Measurements from ENCODE around the gene PIK3R5.
"Not testable (repeated sequence)": the region's sequence is repeated elsewhere in the genome, so short reads cannot be mapped to it uniquely, and the experiment has no call there.

Gene PIK3R5

GRCh38 chr17:8986295-8986694 is 20.8 kb upstream of the PIK3R5 start:
- Histone ChIP-seq H3K9me3 (ENCODE audit: control insufficient read depth, insufficient read depth, low read length) (no peaks in the 10 kb centered on the region), H3K27ac (ENCODE audit: low read length) (no peak overlapping the region), H3K4me3 (ENCODE audit: low read length) (no peak overlapping the region), H3K4me1 (ENCODE audit: control insufficient read depth, insufficient read depth, low read length) (no peaks in the 10 kb centered on the region), H3K27me3 (ENCODE audit: control insufficient read depth, insufficient read depth, low read length) (no peaks in the 10 kb centered on the region), H3K36me3 (ENCODE audit: control insufficient read depth, insufficient read depth, low read length) (no peaks in the 10 kb centered on the region)
- no CpG with 5 or more reads among the region's 2 CpGs for WGBS (ENCODE audit: insufficient coverage, insufficient read length)
- DNase-seq (ENCODE audit: low read depth, low spot score) = no peak

- Histone ChIP-seq H3K36me3 (ENCODE audit: control insufficient read depth, insufficient read depth, low read length) (no peaks in the 10 kb centered on the region), H3K4me1 (ENCODE audit: control insufficient read depth, insufficient read depth, low read length) (no peaks in the 10 kb centered on the region), H3K9me3 (ENCODE audit: control insufficient read depth, insufficient read depth, low read length) (no peaks in the 10 kb centered on the region), H3K4me3 (ENCODE audit: low read length) (no peak overlapping the region), H3K27ac (ENCODE audit: low read length) (no peak overlapping the region), H3K27me3 (ENCODE audit: control insufficient read depth, insufficient read depth, low read length) (no peaks in the 10 kb centered on the region)
- no CpG with 5 or more reads among the region's 4 CpGs for WGBS (ENCODE audit: insufficient coverage, insufficient read length)
- no peak for DNase-seq (ENCODE audit: low read depth, low spot score)
Measured at GRCh38 chr17:8985054-8985701, 19.7 kb upstream of the PIK3R5 start.

- H3K9me3 ChIP-seq (ENCODE audit: control insufficient read depth, insufficient read depth, low read length); H3K27me3 ChIP-seq (ENCODE audit: control insufficient read depth, insufficient read depth, low read length); H3K27ac ChIP-seq (ENCODE audit: low read length); H3K36me3 ChIP-seq (ENCODE audit: control insufficient read depth, insufficient read depth, low read length); DNase-seq (ENCODE audit: low read depth, low spot score); H3K4me1 ChIP-seq (ENCODE audit: control insufficient read depth, insufficient read depth, low read length); H3K4me3 ChIP-seq (ENCODE audit: low read length): not testable (repeated sequence)
- no CpG with 5 or more reads among the region's 5 CpGs for WGBS (ENCODE audit: insufficient coverage, insufficient read length)
Measured at GRCh38 chr17:8984225-8984624, 18.7 kb upstream of the PIK3R5 start.

- no CpG with 5 or more reads among the region's 2 CpGs for WGBS (ENCODE audit: insufficient coverage, insufficient read length)
Measured at GRCh38 chr17:8981443-8981842, 15.9 kb upstream of the PIK3R5 start.

GRCh38 chr17:8979715-8980114 is 14.2 kb upstream of the PIK3R5 start:
- no peak for DNase-seq (ENCODE audit: low read depth, low spot score)
- H3K36me3 ChIP-seq (ENCODE audit: control insufficient read depth, insufficient read depth, low read length) = no peaks in the 10 kb centered on the region
- H3K27me3 ChIP-seq (ENCODE audit: control insufficient read depth, insufficient read depth, low read length) = no peaks in the 10 kb centered on the region
- H3K9me3 ChIP-seq (ENCODE audit: control insufficient read depth, insufficient read depth, low read length) = no peaks in the 10 kb centered on the region
- H3K27ac ChIP-seq (ENCODE audit: low read length) = no peak overlapping the region
- H3K4me3 ChIP-seq (ENCODE audit: low read length) = no peak overlapping the region
- no peaks in the 10 kb centered on the region for H3K4me1 ChIP-seq (ENCODE audit: control insufficient read depth, insufficient read depth, low read length)

More at GRCh38 chr17:8981443-8981842, 15.9 kb upstream of the PIK3R5 start:
- Histone ChIP-seq H3K27ac (ENCODE audit: low read length) (no peak overlapping the region), H3K27me3 (ENCODE audit: control insufficient read depth, insufficient read depth, low read length) (no peaks in the 10 kb centered on the region), H3K4me1 (ENCODE audit: control insufficient read depth, insufficient read depth, low read length) (no peaks in the 10 kb centered on the region), H3K4me3 (ENCODE audit: low read length) (no peak overlapping the region), H3K9me3 (ENCODE audit: control insufficient read depth, insufficient read depth, low read length) (no peaks in the 10 kb centered on the region), H3K36me3 (ENCODE audit: control insufficient read depth, insufficient read depth, low read length) (no peaks in the 10 kb centered on the region)
- no peak for DNase-seq (ENCODE audit: low read depth, low spot score)

GRCh38 chr17:8976638-8977037 is 11.1 kb upstream of the PIK3R5 start:
- no peaks in the 10 kb centered on the region for H3K27me3 ChIP-seq (ENCODE audit: control insufficient read depth, insufficient read depth, low read length)
- WGBS (ENCODE audit: insufficient coverage, insufficient read length) = no CpG with 5 or more reads among the region's 1 CpG
- no peak for DNase-seq (ENCODE audit: low read depth, low spot score)
- H3K4me1 ChIP-seq (ENCODE audit: control insufficient read depth, insufficient read depth, low read length) = no peaks in the 10 kb centered on the region
- H3K36me3 ChIP-seq (ENCODE audit: control insufficient read depth, insufficient read depth, low read length) = no peaks in the 10 kb centered on the region
- no peaks in the 10 kb centered on the region for H3K9me3 ChIP-seq (ENCODE audit: control insufficient read depth, insufficient read depth, low read length)
- no peak overlapping the region for H3K27ac ChIP-seq (ENCODE audit: low read length)
- H3K4me3 ChIP-seq (ENCODE audit: low read length) = no peak overlapping the region

GRCh38 chr17:8975091-8975725 is 9.7 kb upstream of the PIK3R5 start:
- no CpG with 5 or more reads among the region's 9 CpGs for WGBS (ENCODE audit: insufficient coverage, insufficient read length)
- no peaks in the 10 kb centered on the region for H3K4me1 ChIP-seq (ENCODE audit: control insufficient read depth, insufficient read depth, low read length)
- H3K27ac ChIP-seq (ENCODE audit: low read length) = no peak overlapping the region
- no peaks in the 10 kb centered on the region for H3K27me3 ChIP-seq (ENCODE audit: control insufficient read depth, insufficient read depth, low read length)
- no peaks in the 10 kb centered on the region for H3K36me3 ChIP-seq (ENCODE audit: control insufficient read depth, insufficient read depth, low read length)
- no peak for DNase-seq (ENCODE audit: low read depth, low spot score)
- no peaks in the 10 kb centered on the region for H3K9me3 ChIP-seq (ENCODE audit: control insufficient read depth, insufficient read depth, low read length)
- no peak overlapping the region for H3K4me3 ChIP-seq (ENCODE audit: low read length)

- Histone ChIP-seq H3K36me3 (ENCODE audit: control insufficient read depth, insufficient read depth, low read length) (no peaks in the 10 kb centered on the region), H3K27me3 (ENCODE audit: control insufficient read depth, insufficient read depth, low read length) (peaks cover 3% of the 10 kb centered on the region; the same call in 1 of the 2 replicates), H3K4me1 (ENCODE audit: control insufficient read depth, insufficient read depth, low read length) (peaks cover 1% of the 10 kb centered on the region; the same call in 1 of the 2 replicates), H3K9me3 (ENCODE audit: control insufficient read depth, insufficient read depth, low read length) (no peaks in the 10 kb centered on the region), H3K4me3 (ENCODE audit: low read length) (no peak overlapping the region), H3K27ac (ENCODE audit: low read length) (no peak overlapping the region)
- WGBS (ENCODE audit: insufficient coverage, insufficient read length) = no CpG with 5 or more reads among the region's 2 CpGs
- no peak for DNase-seq (ENCODE audit: low read depth, low spot score)
Measured at GRCh38 chr17:8969901-8970300, 4.4 kb upstream of the PIK3R5 start.

GRCh38 chr17:8968503-8968902 is 3.0 kb upstream of the PIK3R5 start:
- peaks cover 1% of the 10 kb centered on the region; the same call in 1 of the 2 replicates for H3K4me1 ChIP-seq (ENCODE audit: control insufficient read depth, insufficient read depth, low read length)
- H3K4me3 ChIP-seq (ENCODE audit: low read length) = no peak overlapping the region
- no peak for DNase-seq (ENCODE audit: low read depth, low spot score)
- whole genome bisulfite sequencing (ENCODE audit: insufficient coverage, insufficient read length) = no CpG with 5 or more reads among the region's 3 CpGs
- H3K27ac ChIP-seq (ENCODE audit: low read length) = no peak overlapping the region
- H3K9me3 ChIP-seq (ENCODE audit: control insufficient read depth, insufficient read depth, low read length) = no peaks in the 10 kb centered on the region
- no peaks in the 10 kb centered on the region for H3K36me3 ChIP-seq (ENCODE audit: control insufficient read depth, insufficient read depth, low read length)
- H3K27me3 ChIP-seq (ENCODE audit: control insufficient read depth, insufficient read depth, low read length) = peaks cover 6% of the 10 kb centered on the region; the same call in 1 of the 2 replicates

GRCh38 chr17:8967861-8968260 is 2.4 kb upstream of the PIK3R5 start:
- Histone ChIP-seq H3K36me3 (ENCODE audit: control insufficient read depth, insufficient read depth, low read length) (no peaks in the 10 kb centered on the region), H3K4me1 (ENCODE audit: control insufficient read depth, insufficient read depth, low read length) (peaks cover 1% of the 10 kb centered on the region; the same call in 1 of the 2 replicates), H3K27me3 (ENCODE audit: control insufficient read depth, insufficient read depth, low read length) (peaks cover 6% of the 10 kb centered on the region; the same call in 1 of the 2 replicates), H3K4me3 (ENCODE audit: low read length) (no peak overlapping the region), H3K27ac (ENCODE audit: low read length) (no peak overlapping the region), H3K9me3 (ENCODE audit: control insufficient read depth, insufficient read depth, low read length) (no peaks in the 10 kb centered on the region)
- no peak for DNase-seq (ENCODE audit: low read depth, low spot score)

GRCh38 chr17:8966926-8967325 is 1.4 kb upstream of the PIK3R5 start:
- WGBS (ENCODE audit: insufficient coverage, insufficient read length) = no CpG with 5 or more reads among the region's 9 CpGs

More at GRCh38 chr17:8966926-8967325, 1.4 kb upstream of the PIK3R5 start:
- peaks cover 1% of the 10 kb centered on the region; the same call in 1 of the 2 replicates for H3K4me1 ChIP-seq (ENCODE audit: control insufficient read depth, insufficient read depth, low read length)
- H3K27ac ChIP-seq (ENCODE audit: low read length) = no peak overlapping the region
- no peaks in the 10 kb centered on the region for H3K9me3 ChIP-seq (ENCODE audit: control insufficient read depth, insufficient read depth, low read length)
- H3K36me3 ChIP-seq (ENCODE audit: control insufficient read depth, insufficient read depth, low read length) = no peaks in the 10 kb centered on the region
- DNase-seq (ENCODE audit: low read depth, low spot score) = no peak
- peaks cover 6% of the 10 kb centered on the region; the same call in 1 of the 2 replicates for H3K27me3 ChIP-seq (ENCODE audit: control insufficient read depth, insufficient read depth, low read length)
- H3K4me3 ChIP-seq (ENCODE audit: low read length) = no peak overlapping the region

Data from iPS DF 6.9 (cell line).